Left ventricle myocardium superior (tissue), 1 donor: ENCODE data around the gene HACD2. TPM values are rescaled to one million over a fixed set of nuclear protein-coding genes. Genes with fewer than 3 reads are reported as not detected.

Experiments used
- total RNA-seq: library from RNA; stranded (reverse); fragmentation: NEBNext Ultra II Directional; extraction: Animal tissue kit (Norgen Biotek cat#: 25700); gene quantifications from one replicate; pipeline ENCODE4 v1.2.1, GENCODE V29; 2021
- donor health status: DM: no; HTN: yes; CAD: no; lungs with severe emphysema.

HACD2 gene
- total RNA-seq, 1 donor from 2014 or later, result 10.5 TPM

Other genes with a start within 250 kb of the HACD2 start
- gene ADCY5, start 136.0 kb downstream of the HACD2 start, total RNA-seq, result 273 TPM